Measurements from ENCODE around the gene OBSL1.

The OBSL1 gene

DNA sequence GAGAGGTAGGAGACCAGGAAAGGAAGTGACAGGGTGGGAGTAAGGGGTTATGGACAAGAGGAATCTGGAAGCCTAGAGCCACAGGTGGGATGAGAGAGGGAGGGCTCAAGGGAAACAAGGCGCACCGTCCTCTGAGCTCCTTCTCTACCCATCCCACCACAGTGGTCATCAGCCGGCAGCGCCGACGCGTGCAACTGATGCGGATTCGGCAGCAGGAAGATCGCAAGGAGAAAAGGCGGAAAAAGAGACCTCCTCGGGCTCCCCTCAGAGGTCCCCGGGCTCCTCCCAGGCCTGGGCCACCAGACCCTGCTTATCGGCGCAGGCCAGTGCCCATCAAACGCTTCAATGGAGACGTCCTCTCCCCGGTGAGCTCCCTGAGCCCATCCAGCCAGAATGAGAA is 22.3 kb downstream of the OBSL1 start:
- TF ChIP-seq, protein P1, sequence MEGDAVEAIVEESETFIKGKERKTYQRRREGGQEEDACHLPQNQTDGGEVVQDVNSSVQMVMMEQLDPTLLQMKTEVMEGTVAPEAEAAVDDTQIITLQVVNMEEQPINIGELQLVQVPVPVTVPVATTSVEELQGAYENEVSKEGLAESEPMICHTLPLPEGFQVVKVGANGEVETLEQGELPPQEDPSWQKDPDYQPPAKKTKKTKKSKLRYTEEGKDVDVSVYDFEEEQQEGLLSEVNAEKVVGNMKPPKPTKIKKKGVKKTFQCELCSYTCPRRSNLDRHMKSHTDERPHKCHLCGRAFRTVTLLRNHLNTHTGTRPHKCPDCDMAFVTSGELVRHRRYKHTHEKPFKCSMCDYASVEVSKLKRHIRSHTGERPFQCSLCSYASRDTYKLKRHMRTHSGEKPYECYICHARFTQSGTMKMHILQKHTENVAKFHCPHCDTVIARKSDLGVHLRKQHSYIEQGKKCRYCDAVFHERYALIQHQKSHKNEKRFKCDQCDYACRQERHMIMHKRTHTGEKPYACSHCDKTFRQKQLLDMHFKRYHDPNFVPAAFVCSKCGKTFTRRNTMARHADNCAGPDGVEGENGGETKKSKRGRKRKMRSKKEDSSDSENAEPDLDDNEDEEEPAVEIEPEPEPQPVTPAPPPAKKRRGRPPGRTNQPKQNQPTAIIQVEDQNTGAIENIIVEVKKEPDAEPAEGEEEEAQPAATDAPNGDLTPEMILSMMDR (IDR thresholded peaks at IDR 0.05) = no peak
- Histone ChIP-seq H3K27ac (no peak overlapping the region), H3K4me3 (no peak overlapping the region)
- no peak for DNase-seq (ENCODE audit: low spot score)

DNA sequence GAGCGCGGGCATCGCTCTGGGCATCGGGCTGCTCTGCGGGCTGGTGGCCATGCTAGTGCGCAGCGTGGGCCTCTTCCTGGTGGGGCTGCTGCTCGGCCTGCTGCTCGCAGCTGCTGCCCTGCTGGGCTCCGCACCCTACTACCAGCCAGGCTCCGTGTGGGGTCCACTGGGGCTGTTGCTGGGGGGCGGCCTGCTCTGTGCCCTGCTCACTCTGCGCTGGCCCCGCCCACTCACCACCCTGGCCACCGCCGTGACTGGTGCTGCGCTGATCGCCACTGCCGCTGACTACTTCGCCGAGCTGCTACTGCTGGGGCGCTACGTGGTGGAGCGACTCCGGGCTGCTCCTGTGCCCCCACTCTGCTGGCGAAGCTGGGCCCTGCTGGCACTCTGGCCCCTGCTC is 23.7 kb downstream of the OBSL1 start:
- Histone ChIP-seq H3K4me3 (no peak overlapping the region), H3K27ac (no peak overlapping the region)
- DNase-seq (ENCODE audit: low spot score) = no peak
- TF ChIP-seq, protein P1 (IDR thresholded peaks at IDR 0.05) = no peak

DNA sequence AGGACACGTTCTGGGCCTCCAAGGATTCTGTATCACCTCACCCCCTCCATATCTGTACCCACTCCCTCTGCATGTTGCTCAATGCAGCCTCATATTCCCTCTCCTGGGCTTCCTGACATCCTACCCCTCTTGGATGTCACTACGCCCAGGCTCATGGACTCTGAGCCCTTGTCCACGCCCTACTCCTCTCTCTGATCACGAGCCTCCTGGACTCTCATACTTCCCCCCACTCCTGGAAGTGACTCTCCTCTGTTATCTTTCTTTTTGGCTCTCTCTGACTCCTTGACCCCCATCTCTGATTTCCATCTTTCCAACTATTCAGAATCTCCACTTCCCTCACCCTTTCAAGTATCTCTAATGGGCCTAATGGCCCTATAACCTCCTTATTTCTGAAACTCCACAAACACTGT is 25.4 kb downstream of the OBSL1 start:
- H3K4me3 ChIP-seq = no peak overlapping the region
- no peak for DNase-seq (ENCODE audit: low spot score)
- TF ChIP-seq, protein P1 (IDR thresholded peaks at IDR 0.05) = no peak
- no peak overlapping the region for H3K27ac ChIP-seq

DNA sequence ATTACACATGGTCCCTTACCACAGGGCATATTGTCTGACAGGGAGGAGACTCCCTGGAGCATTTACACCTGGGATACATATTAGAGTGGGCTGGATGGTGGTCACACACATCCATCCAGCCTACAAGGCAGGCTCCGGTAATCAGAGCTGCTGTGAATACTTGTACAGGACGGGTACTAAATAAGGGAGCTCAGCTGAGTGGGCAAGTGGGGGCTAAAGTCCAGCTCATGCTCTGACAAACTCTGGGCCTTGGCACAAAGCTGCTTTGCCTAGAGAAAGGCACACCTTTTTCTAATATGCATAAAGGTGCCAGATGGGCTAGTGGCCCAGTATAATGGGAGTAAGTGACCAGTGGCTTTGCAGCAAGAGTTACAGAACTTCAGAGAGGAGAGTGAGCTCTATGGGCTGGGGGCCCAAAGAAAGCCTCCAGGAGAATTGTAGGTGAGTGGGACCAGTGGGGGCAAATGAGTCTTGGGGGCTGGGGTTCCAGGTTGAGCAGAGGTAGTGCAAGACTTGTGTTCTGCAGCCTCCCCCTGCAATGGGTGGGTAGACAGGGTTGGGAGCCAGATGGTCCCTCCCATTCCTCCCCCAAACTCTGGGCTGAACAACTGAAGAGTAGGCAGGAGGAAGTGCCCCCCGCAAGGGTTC is 25.9 kb downstream of the OBSL1 start:
- TF ChIP-seq, protein P1 (IDR thresholded peaks at IDR 0.05) = no peak
- DNase-seq (ENCODE audit: low spot score) = no peak
- Histone ChIP-seq H3K4me3 (no peak overlapping the region), H3K27ac (no peak overlapping the region)

DNA sequence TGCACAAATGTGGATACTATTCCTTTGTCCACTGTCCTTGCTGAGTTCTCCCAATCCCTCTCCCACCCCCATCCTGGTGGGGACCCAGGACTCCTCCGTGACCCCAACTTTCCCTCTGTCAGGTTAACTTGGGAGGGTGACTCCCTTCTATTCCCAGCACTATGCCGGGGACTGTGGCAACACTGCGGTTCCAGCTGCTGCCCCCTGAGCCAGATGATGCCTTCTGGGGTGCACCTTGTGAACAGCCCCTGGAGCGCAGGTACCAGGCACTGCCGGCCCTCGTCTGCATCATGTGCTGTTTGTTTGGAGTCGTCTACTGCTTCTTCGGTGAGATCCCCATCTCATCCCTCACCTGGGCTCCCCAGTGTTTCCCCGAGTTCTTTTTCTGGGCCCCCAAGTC is 26.8 kb downstream of the OBSL1 start:
- no peak for DNase-seq (ENCODE audit: low spot score)
- Histone ChIP-seq H3K27ac (peak overlapping the region; percentile 81 to 97), H3K4me3 (peak overlapping the region; percentile 94)
- TF ChIP-seq, protein P1 (IDR thresholded peaks at IDR 0.05) = no peak

DNA sequence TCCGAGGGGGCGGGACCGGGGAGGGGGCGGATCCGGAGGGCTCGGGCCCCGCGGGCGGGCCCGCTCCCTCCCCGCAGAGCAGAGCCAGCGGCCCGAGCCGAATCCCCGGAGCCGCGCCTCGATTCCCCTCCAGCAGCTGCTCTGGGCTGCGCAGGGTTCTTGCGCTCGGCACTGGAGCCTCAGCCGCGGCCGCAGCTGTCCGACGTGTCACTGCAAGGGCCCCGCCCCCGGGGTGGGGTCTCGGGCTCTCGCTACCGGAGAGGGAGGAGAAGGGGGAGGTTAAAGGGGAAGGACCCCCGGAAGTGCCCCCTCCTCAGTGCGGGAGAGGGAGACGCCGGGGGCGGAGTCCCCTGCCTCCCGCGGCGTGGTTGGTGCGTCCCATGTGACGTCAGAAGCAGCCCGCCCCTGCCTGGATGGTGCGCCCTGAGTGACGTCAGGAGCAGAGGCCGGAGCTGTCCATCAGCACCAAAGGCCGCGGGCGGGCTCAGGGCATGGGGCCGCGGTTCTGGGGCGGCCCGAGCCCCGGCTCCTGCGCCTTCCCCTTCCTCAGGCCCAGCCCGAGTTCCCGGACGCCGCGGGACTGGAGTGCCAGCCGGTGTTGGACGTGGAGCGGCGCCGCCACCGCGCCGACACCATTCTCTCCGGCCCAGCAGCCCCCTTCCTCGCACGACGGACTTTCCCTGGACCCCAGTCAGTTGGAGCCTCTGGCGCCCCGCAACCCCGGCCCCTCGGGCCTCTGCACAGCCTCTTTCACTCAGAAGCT is 27.6 kb downstream of the OBSL1 start, which contains the start of the genes CHPF and TMEM198:
Gene CHPF (minus strand): TSS at position 214 of the 763 bp plus-strand sequence. CDS start 271 bp downstream, outside the sequence.
Gene TMEM198 (plus strand): TSS at position 433 of the 763 bp plus-strand sequence. CDS start 700 bp downstream, outside the sequence.
- TF ChIP-seq, protein P1 (IDR thresholded peaks at IDR 0.05) = no peak
- peak; percentile 99 for DNase-seq (ENCODE audit: low spot score)
- Histone ChIP-seq H3K4me3 (peak within 1 kb of the TSS; percentile 94), H3K27ac (peak within 1 kb of the TSS; percentile 81 to 97)
